PC-9 (cell line): ENCODE measurements around the gene MMAB.

Experiments
- EZH2 ChIP-seq: fragments of 200-600 bp; sonication (generic); IDR thresholded peaks from 2 replicates; pipeline ENCODE4 v1.8.0; 2017; ENCODE audit warnings: antibody characterized with exemption, low read depth
- TF ChIP-seq, protein P1 (sequence below): fragments of 200-600 bp; sonication (generic); conservative IDR thresholded peaks from 2 replicates; pipeline ENCODE4 v1.6.1; 2017; ENCODE audit warnings: mixed run types, antibody characterized with exemption, mild to moderate bottlenecking, moderate library complexity

DNA sequence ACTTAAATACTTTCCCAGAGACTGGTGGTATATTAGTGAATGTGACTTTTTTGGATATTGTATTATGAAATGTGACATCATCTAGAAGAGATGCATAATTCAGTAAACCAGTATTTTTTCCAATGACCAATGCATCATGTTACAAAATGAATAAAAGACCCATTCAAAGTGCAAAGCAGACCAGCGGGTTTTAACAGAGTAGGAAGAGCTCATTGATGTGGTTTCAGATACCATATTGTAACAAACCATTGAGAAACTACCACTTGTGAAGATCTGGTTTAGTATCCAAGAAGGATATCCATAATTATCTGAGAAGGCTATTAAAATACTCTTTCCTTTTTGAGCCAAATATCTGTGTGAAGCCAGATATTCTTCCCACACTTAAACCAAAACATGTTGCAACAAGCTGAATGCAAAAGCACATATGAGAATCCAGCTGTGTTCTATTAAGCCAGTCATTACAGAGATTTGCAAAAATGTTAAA is 47.9 kb upstream of the MMAB start:
- TF ChIP-seq EZH2, result no peak
- TF ChIP-seq, protein P1, sequence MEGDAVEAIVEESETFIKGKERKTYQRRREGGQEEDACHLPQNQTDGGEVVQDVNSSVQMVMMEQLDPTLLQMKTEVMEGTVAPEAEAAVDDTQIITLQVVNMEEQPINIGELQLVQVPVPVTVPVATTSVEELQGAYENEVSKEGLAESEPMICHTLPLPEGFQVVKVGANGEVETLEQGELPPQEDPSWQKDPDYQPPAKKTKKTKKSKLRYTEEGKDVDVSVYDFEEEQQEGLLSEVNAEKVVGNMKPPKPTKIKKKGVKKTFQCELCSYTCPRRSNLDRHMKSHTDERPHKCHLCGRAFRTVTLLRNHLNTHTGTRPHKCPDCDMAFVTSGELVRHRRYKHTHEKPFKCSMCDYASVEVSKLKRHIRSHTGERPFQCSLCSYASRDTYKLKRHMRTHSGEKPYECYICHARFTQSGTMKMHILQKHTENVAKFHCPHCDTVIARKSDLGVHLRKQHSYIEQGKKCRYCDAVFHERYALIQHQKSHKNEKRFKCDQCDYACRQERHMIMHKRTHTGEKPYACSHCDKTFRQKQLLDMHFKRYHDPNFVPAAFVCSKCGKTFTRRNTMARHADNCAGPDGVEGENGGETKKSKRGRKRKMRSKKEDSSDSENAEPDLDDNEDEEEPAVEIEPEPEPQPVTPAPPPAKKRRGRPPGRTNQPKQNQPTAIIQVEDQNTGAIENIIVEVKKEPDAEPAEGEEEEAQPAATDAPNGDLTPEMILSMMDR, result no peak
